Smooth muscle cell (in vitro differentiated cells): ENCODE results near the gene STK10. TPM values are rescaled to one million over a fixed set of nuclear protein-coding genes. Genes with fewer than 3 reads are reported as not detected.

Experiments
- DNase-seq: peaks from one replicate; lab custom pipeline; 2025; ENCODE audit not compliant: unreplicated experiment; lab: John Stamatoyannopoulos, UW
- H2AFZ ChIP-seq: fragments of 200-600 bp; sonication (generic); 2 replicates; pipeline ENCODE4 v1.6.0; 2016; ENCODE audit warnings: antibody characterized with exemption, low read depth, mild to moderate bottlenecking
- H3F3A ChIP-seq: fragments of 200-600 bp; sonication (generic); 2 replicates; pipeline ENCODE4 v1.6.0; 2017; ENCODE audit warnings: antibody characterized with exemption, low read depth
- H3K27ac ChIP-seq: fragments of 200-600 bp; sonication (generic); 2 replicates; pipeline ENCODE4 v1.5.1; 2016; ENCODE audit warnings: low read depth, mild to moderate bottlenecking
- H3K27me3 ChIP-seq: fragments of 200-600 bp; sonication (generic); 2 replicates; pipeline ENCODE4 v1.6.1; 2016; ENCODE audit warnings: low read depth, mild to moderate bottlenecking
- H3K36me3 ChIP-seq: fragments of 200-600 bp; sonication (generic); 2 replicates; pipeline ENCODE4 v1.5.1; 2016; ENCODE audit warnings: low read depth
- H3K4me1 ChIP-seq: fragments of 200-600 bp; sonication (generic); 2 replicates; pipeline ENCODE4 v1.5.1; 2016; ENCODE audit warnings: low read depth
- H3K4me2 ChIP-seq: fragments of 200-600 bp; sonication (generic); 2 replicates; pipeline ENCODE4 v1.6.0; 2016; ENCODE audit warnings: mild to moderate bottlenecking
- H3K4me3 ChIP-seq: fragments of 200-600 bp; sonication (generic); 2 replicates; pipeline ENCODE4 v1.5.1; 2016; ENCODE audit warnings: mild to moderate bottlenecking
- H3K79me2 ChIP-seq: fragments of 200-600 bp; sonication (generic); 2 replicates; pipeline ENCODE4 v1.6.0; 2016; ENCODE audit warnings: low read depth, mild to moderate bottlenecking
- H3K9ac ChIP-seq: fragments of 200-600 bp; sonication (generic); 2 replicates; pipeline ENCODE4 v1.6.0; 2016; ENCODE audit warnings: low read depth
- H3K9me3 ChIP-seq: fragments of 200-600 bp; sonication (generic); replicated peaks from 2 replicates; pipeline ENCODE4 v1.5.1; 2016; ENCODE audit warnings: low read depth
- H4K20me1 ChIP-seq: fragments of 200-600 bp; sonication (generic); 2 replicates; pipeline ENCODE4 v1.6.0; 2016; ENCODE audit warnings: low read depth
- CTCF ChIP-seq: fragments of 200-600 bp; sonication (generic); IDR thresholded peaks from 2 replicates; pipeline ENCODE4 v1.5.1; 2017; ENCODE audit warnings: borderline replicate concordance, mild to moderate bottlenecking, antibody characterized with exemption; ENCODE audit not compliant: insufficient read depth, poor library complexity, severe bottlenecking
- WGBS: methylation state at CpG from one replicate; pipeline ENCODE4 v1.1.7; 2016; ENCODE audit warnings: low lambda C conversion rate; 5-methylcytosine and 5-hydroxymethylcytosine counted together
- polyA plus RNA-seq: library from polyadenylated mRNA; unstranded; fragments of >200 nt; fragmentation: Nextera tagmentation; extraction: Ambion mirVana; gene quantifications from 2 replicates; pipeline ENCODE4 v1.2.1, GENCODE V29; 2016
- total RNA-seq: library from RNA; depleted of rRNA; stranded (reverse); fragments of >200 nt; gene quantifications from 2 replicates; pipeline ENCODE4 v1.2.3, GENCODE V29; 2014

STK10 gene
- total and polyA plus RNA-seq, 2 experiments from 2014 or later, result 10.7 to 26.0 TPM

- 14% methylated on average over 37 of the region's 37 CpGs for WGBS
Observed at GRCh38 chr5:172007175-172008110, 180.6 kb downstream of the STK10 start.

GRCh38 chr5:172006321-172007174, 181.5 kb downstream of the STK10 start, which contains the start of gene FBXW11:
Gene FBXW11, minus strand, starts transcription at chr5:172006638. Its CDS starts 136 bp downstream, at chr5:172006502.
- H3K4me2 ChIP-seq, result peak within 1 kb of the TSS; percentile 92
- H2AFZ ChIP-seq, result peak within 1 kb of the TSS; percentile 96
- H3F3A ChIP-seq, result peaks cover 19% of the 10 kb centered on the region
- H4K20me1 ChIP-seq, result peaks cover 41% of the 10 kb centered on the region
- WGBS, result under 1% methylated on average over 60 of the region's 81 CpGs
- H3K4me3 ChIP-seq, result peak within 1 kb of the TSS; percentile 91
- no peaks in the 10 kb centered on the region for H3K27me3 ChIP-seq
- H3K27ac ChIP-seq, result peak within 1 kb of the TSS; percentile 95
- H3K9me3 ChIP-seq, result no peaks in the 10 kb centered on the region
- peaks cover 48% of the 10 kb centered on the region for H3K79me2 ChIP-seq
- H3K36me3 ChIP-seq, result no peaks in the 10 kb centered on the region
- H3K9ac ChIP-seq, result peak within 1 kb of the TSS; percentile 94
- peak; percentile 98 for DNase-seq
- TF ChIP-seq CTCF, result no peak
- peaks cover 45% of the 10 kb centered on the region for H3K4me1 ChIP-seq

More at GRCh38 chr5:172007175-172008110, 180.6 kb downstream of the STK10 start:
- Histone ChIP-seq H3K4me2 (peak overlapping the region; percentile 92), H3K4me1 (peaks cover 45% of the 10 kb centered on the region), H3F3A (peaks cover 19% of the 10 kb centered on the region), H3K27ac (peak overlapping the region; percentile 95), H3K4me3 (peak overlapping the region; percentile 91), H3K27me3 (no peaks in the 10 kb centered on the region), H3K9ac (peak overlapping the region; percentile 94), H3K9me3 (no peaks in the 10 kb centered on the region), H3K36me3 (no peaks in the 10 kb centered on the region), H2AFZ (peak overlapping the region; percentile 96), H3K79me2 (peaks cover 39% of the 10 kb centered on the region), H4K20me1 (peaks cover 32% of the 10 kb centered on the region)
- no peak for DNase-seq
- TF ChIP-seq CTCF, result no peak

GRCh38 chr5:172005708-172006320, 182.2 kb downstream of the STK10 start:
- H4K20me1 ChIP-seq, result peaks cover 48% of the 10 kb centered on the region
- H3K79me2 ChIP-seq, result peaks cover 56% of the 10 kb centered on the region
- H3K27ac ChIP-seq, result peak overlapping the region; percentile 95
- no peaks in the 10 kb centered on the region for H3K36me3 ChIP-seq
- WGBS, result under 1% methylated on average over 27 of the region's 34 CpGs
- peak; percentile 30 for DNase-seq
- H2AFZ ChIP-seq, result peak overlapping the region; percentile 96
- H3F3A ChIP-seq, result peaks cover 19% of the 10 kb centered on the region
- peak overlapping the region; percentile 91 for H3K4me3 ChIP-seq
- H3K27me3 ChIP-seq, result no peaks in the 10 kb centered on the region
- H3K4me2 ChIP-seq, result peak overlapping the region; percentile 92
- peaks cover 45% of the 10 kb centered on the region for H3K4me1 ChIP-seq
- H3K9ac ChIP-seq, result peak overlapping the region; percentile 94
- TF ChIP-seq CTCF, result no peak
- no peaks in the 10 kb centered on the region for H3K9me3 ChIP-seq
